Vagina (tissue), 2 donors: ENCODE data around the gene SETD2.

ENCODE experiments used
- POLR2AphosphoS5 ChIP-seq, 2 donors: sonication (generic); formaldehyde crosslinking; IDR thresholded peaks; one replicate each; pipeline ENCODE4 v1.9.0; 2017; ENCODE audit warnings: antibody characterized with exemption in 2 of 2, mild to moderate bottlenecking in 2 of 2, low read depth in 1 of 2; ENCODE audit not compliant: insufficient read depth in 1 of 2
- TF ChIP-seq, protein P1 (sequence below), 3 experiments: fragments of 450-650 bp in 2 of 3; fragments of 200-600 bp in 1 of 3; sonication (generic) in 1 of 3; IDR thresholded peaks; one replicate each; pipeline ENCODE4 v1.5.1; 2017 to 2019; ENCODE audit warnings: antibody characterized with exemption in 3 of 3, mild to moderate bottlenecking in 2 of 3, moderate library complexity in 2 of 3

DNA sequence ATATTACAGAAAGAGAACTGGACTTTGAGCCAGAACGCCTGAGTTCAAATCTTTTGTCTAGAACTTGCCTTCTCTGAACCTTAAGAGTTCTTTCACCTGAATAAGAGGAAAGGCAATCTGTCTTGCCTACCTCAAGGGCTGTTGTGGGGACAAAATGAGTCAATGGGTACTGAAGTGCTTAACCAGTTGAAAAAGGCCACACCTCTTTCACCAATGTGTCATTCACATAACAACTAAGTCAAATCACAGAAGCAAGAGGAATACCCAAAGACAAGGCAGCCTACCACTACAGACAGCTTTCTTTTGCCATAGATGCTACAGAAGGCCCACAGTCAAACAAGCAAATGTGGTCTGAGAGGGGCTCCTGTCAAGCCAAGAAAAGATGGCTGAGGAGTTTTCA is 144.7 kb downstream of the SETD2 start:
- TF ChIP-seq, protein P1, sequence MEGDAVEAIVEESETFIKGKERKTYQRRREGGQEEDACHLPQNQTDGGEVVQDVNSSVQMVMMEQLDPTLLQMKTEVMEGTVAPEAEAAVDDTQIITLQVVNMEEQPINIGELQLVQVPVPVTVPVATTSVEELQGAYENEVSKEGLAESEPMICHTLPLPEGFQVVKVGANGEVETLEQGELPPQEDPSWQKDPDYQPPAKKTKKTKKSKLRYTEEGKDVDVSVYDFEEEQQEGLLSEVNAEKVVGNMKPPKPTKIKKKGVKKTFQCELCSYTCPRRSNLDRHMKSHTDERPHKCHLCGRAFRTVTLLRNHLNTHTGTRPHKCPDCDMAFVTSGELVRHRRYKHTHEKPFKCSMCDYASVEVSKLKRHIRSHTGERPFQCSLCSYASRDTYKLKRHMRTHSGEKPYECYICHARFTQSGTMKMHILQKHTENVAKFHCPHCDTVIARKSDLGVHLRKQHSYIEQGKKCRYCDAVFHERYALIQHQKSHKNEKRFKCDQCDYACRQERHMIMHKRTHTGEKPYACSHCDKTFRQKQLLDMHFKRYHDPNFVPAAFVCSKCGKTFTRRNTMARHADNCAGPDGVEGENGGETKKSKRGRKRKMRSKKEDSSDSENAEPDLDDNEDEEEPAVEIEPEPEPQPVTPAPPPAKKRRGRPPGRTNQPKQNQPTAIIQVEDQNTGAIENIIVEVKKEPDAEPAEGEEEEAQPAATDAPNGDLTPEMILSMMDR (IDR thresholded peaks at IDR 0.05): no peak
- no peak for TF ChIP-seq POLR2AphosphoS5 (IDR thresholded peaks at IDR 0.05; ENCODE audit: insufficient read depth in 1 of 2, low read depth in 1 of 2)
